Measurements from ENCODE around the gene CFHR4.
"Not testable (repeated sequence)": the region's sequence is repeated elsewhere in the genome, so short reads cannot be mapped to it uniquely, and the experiment has no call there.

CFHR4 gene

DNA sequence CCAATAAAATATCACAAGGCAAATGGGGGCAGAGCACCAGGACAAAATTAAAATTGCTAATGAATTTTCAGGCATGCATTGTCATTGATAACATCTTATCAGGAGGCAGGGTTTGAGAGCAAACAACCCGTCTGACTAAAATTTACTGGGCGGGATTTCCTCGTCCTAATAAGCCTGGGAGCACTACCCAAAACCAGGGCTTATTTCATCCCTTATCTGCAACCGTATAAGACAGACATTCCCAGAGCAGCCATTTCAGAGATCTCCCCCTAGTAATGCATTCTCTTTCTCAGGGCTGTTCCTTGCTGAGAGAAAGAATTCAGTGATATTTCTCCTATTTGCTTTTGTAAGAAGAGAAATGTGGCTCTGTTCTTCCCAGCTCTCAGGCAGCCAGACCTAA, 1.3 kb upstream of the CFHR4 start:
- not testable (repeated sequence) for H3K79me2 ChIP-seq (ENCODE audit: control insufficient read depth, insufficient read depth, low read length); H2AK5ac ChIP-seq (ENCODE audit: low read length); H3K18ac ChIP-seq (ENCODE audit: low read length); H3K23ac ChIP-seq (ENCODE audit: low read length); H3K4ac ChIP-seq (ENCODE audit: low read depth, low read length); H3K27me3 ChIP-seq (ENCODE audit: insufficient read depth, low read length, poor library complexity); H3K79me1 ChIP-seq (ENCODE audit: low read length); H3K9ac ChIP-seq (ENCODE audit: low read length); H2BK120ac ChIP-seq (ENCODE audit: low read depth, low read length); H3K4me3 ChIP-seq (ENCODE audit: low read length); H2BK15ac ChIP-seq (replicated peaks; ENCODE audit: low read depth); H3K27ac ChIP-seq (ENCODE audit: low read depth, low read length); H2BK5ac ChIP-seq (ENCODE audit: low read length); H4K5ac ChIP-seq (ENCODE audit: low read length); H3K56ac ChIP-seq (ENCODE audit: low read length); H3K36me3 ChIP-seq (ENCODE audit: control insufficient read depth, insufficient read depth, low read length); H4K8ac ChIP-seq (ENCODE audit: low read depth, low read length); H3K4me1 ChIP-seq (ENCODE audit: control insufficient read depth, low read depth, low read length); H3K4me2 ChIP-seq (ENCODE audit: low read length)
- DNase-seq, result peak; percentile 27
- WGBS (ENCODE audit: extremely low coverage, insufficient coverage, low lambda C conversion rate), result no CpG with 5 or more reads among the region's 4 CpGs

DNA sequence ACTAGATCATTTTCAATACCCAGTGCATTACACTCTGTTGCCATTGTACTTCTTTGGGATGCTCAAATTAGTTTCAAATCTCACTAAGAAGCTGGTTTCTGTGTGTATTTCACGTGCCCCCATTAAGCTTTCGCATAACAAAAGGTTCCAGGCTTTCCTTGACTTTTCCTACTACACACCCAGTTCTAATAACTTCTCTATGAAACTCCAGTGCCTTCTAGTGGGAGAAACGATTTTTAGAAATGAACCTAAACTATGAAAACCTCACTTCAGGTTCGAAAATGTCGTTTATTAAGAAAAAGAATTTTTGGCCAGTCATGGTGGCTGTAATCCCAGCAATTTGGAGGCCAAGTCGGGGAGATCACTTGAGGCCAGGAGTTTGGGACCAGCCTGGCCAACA, 2.8 kb downstream of the CFHR4 start:
- H3K56ac ChIP-seq (ENCODE audit: low read length), result no peak overlapping the region
- H3K4me1 ChIP-seq (ENCODE audit: control insufficient read depth, low read depth, low read length), result no peaks in the 10 kb centered on the region
- no peak overlapping the region for H2AK5ac ChIP-seq (ENCODE audit: low read length)
- no peak overlapping the region for H3K4me2 ChIP-seq (ENCODE audit: low read length)
- no peak for DNase-seq
- H2BK120ac ChIP-seq (ENCODE audit: low read depth, low read length), result no peak overlapping the region
- H3K36me3 ChIP-seq (ENCODE audit: control insufficient read depth, insufficient read depth, low read length), result no peaks in the 10 kb centered on the region
- H3K18ac ChIP-seq (ENCODE audit: low read length), result no peak overlapping the region
- no peak overlapping the region for H3K23ac ChIP-seq (ENCODE audit: low read length)
- H3K9ac ChIP-seq (ENCODE audit: low read length), result no peak overlapping the region
- no peak overlapping the region for H2BK15ac ChIP-seq (replicated peaks; ENCODE audit: low read depth)
- no peak overlapping the region for H4K5ac ChIP-seq (ENCODE audit: low read length)
- H2BK5ac ChIP-seq (ENCODE audit: low read length), result no peak overlapping the region
- no peak overlapping the region for H3K4me3 ChIP-seq (ENCODE audit: low read length)
- H3K79me1 ChIP-seq (ENCODE audit: low read length), result no peaks in the 10 kb centered on the region
- H3K4ac ChIP-seq (ENCODE audit: low read depth, low read length), result no peak overlapping the region
- H3K27ac ChIP-seq (ENCODE audit: low read depth, low read length), result no peak overlapping the region
- no peaks in the 10 kb centered on the region for H3K27me3 ChIP-seq (ENCODE audit: insufficient read depth, low read length, poor library complexity)
- no CpG with 5 or more reads among the region's 6 CpGs for WGBS (ENCODE audit: extremely low coverage, insufficient coverage, low lambda C conversion rate)
- no peaks in the 10 kb centered on the region for H3K79me2 ChIP-seq (ENCODE audit: control insufficient read depth, insufficient read depth, low read length)
- H4K8ac ChIP-seq (ENCODE audit: low read depth, low read length), result no peak overlapping the region

DNA sequence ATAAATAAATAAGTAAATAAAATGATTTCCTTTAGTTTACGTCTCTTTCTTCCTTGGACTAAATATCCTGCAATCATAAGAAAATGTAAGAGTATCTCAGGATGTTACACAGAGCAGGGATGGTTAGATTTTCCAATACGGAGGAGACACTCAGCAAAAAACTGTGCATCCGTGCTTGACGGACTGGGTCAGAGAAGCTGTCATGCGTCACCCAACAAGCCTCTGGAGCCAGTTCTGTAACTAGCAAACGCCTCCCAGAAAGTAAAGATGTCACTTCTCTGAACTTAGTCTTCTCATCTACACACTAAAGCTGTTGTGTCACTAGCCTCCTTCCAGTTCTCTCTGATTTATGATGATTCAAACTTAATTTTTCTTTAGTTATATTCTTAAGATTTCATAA, 3.4 kb downstream of the CFHR4 start:
- DNase-seq, result no peak
- Histone ChIP-seq H3K79me1 (ENCODE audit: low read length) (no peaks in the 10 kb centered on the region), H3K79me2 (ENCODE audit: control insufficient read depth, insufficient read depth, low read length) (no peaks in the 10 kb centered on the region), H3K18ac (ENCODE audit: low read length) (no peak overlapping the region), H4K8ac (ENCODE audit: low read depth, low read length) (no peak overlapping the region), H3K4me3 (ENCODE audit: low read length) (no peak overlapping the region), H3K4ac (ENCODE audit: low read depth, low read length) (no peak overlapping the region), H4K5ac (ENCODE audit: low read length) (no peak overlapping the region), H3K4me1 (ENCODE audit: control insufficient read depth, low read depth, low read length) (no peaks in the 10 kb centered on the region), H2AK5ac (ENCODE audit: low read length) (no peak overlapping the region), H3K23ac (ENCODE audit: low read length) (no peak overlapping the region), H2BK120ac (ENCODE audit: low read depth, low read length) (no peak overlapping the region), H2BK5ac (ENCODE audit: low read length) (no peak overlapping the region), H2BK15ac (replicated peaks; ENCODE audit: low read depth) (no peak overlapping the region), H3K27ac (ENCODE audit: low read depth, low read length) (no peak overlapping the region), H3K27me3 (ENCODE audit: insufficient read depth, low read length, poor library complexity) (no peaks in the 10 kb centered on the region), H3K56ac (ENCODE audit: low read length) (no peak overlapping the region), H3K36me3 (ENCODE audit: control insufficient read depth, insufficient read depth, low read length) (no peaks in the 10 kb centered on the region), H3K9ac (ENCODE audit: low read length) (no peak overlapping the region), H3K4me2 (ENCODE audit: low read length) (no peak overlapping the region)
- no CpG with 5 or more reads among the region's 6 CpGs for WGBS (ENCODE audit: extremely low coverage, insufficient coverage, low lambda C conversion rate)

DNA sequence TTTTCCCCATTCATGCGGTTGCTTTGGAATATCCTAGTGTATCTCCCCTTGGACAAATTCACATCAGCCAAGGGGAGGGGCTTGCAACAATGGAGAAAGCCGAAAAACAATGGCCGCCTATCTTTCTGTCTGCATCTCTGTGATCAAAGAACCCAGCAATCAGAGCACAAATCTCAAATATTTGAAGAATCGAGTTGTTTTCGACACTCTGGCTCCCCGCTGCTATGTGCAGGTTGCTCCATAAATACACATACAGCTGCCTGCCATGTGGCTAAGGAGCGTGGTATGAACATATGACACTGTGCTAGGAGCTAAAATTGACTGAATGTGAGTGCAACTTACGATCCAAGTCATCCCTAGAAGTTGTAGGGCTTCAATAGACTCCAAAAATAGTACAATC, 8.5 kb downstream of the CFHR4 start:
- no peak overlapping the region for H2BK120ac ChIP-seq (ENCODE audit: low read depth, low read length)
- H3K36me3 ChIP-seq (ENCODE audit: control insufficient read depth, insufficient read depth, low read length), result no peaks in the 10 kb centered on the region
- DNase-seq, result no peak
- H3K9ac ChIP-seq (ENCODE audit: low read length), result no peak overlapping the region
- H3K27ac ChIP-seq (ENCODE audit: low read depth, low read length), result no peak overlapping the region
- no peaks in the 10 kb centered on the region for H3K27me3 ChIP-seq (ENCODE audit: insufficient read depth, low read length, poor library complexity)
- H2BK15ac ChIP-seq (replicated peaks; ENCODE audit: low read depth), result no peak overlapping the region
- no peaks in the 10 kb centered on the region for H3K79me1 ChIP-seq (ENCODE audit: low read length)
- H2AK5ac ChIP-seq (ENCODE audit: low read length), result no peak overlapping the region
- no peak overlapping the region for H3K23ac ChIP-seq (ENCODE audit: low read length)
- no peak overlapping the region for H2BK5ac ChIP-seq (ENCODE audit: low read length)
- H3K4me2 ChIP-seq (ENCODE audit: low read length), result no peak overlapping the region
- no peak overlapping the region for H3K56ac ChIP-seq (ENCODE audit: low read length)
- H4K8ac ChIP-seq (ENCODE audit: low read depth, low read length), result no peak overlapping the region
- no peak overlapping the region for H3K18ac ChIP-seq (ENCODE audit: low read length)
- H3K4me1 ChIP-seq (ENCODE audit: control insufficient read depth, low read depth, low read length), result no peaks in the 10 kb centered on the region
- WGBS (ENCODE audit: extremely low coverage, insufficient coverage, low lambda C conversion rate), result no CpG with 5 or more reads among the region's 8 CpGs
- no peak overlapping the region for H4K5ac ChIP-seq (ENCODE audit: low read length)
- no peaks in the 10 kb centered on the region for H3K79me2 ChIP-seq (ENCODE audit: control insufficient read depth, insufficient read depth, low read length)
- no peak overlapping the region for H3K4ac ChIP-seq (ENCODE audit: low read depth, low read length)
- no peak overlapping the region for H3K4me3 ChIP-seq (ENCODE audit: low read length)

DNA sequence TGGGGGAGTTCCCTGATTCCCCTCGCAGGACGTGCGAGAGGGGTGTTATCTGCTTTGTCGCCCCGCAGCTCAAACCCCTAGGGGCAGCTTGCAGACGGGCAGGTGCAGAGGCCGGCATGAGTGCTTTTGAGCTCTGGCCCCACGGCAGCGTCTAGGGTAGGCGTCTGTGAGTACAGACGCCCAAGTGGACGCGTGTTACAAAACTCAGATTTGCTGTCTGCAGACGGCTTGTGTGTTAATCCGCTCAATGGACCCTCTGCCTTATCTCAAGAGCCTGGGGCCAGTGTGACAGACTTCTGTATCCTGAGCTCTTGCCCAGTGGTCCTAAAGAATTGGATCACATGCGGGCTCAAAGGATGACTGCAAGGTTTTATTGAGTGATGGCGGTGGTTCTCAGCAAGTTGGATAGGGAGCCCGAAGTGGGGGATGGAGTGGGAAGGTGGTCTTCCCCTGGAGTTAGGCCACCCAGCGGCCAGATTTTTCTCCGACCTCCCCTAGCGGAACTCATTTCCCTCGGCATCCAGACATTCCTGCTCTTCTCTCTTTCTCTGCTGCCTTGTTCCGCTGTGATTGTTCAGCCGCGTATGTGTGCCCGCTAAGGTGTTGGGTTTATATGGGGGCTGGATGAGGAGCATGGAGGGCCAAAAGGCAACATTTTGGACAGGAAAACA, 9.4 kb downstream of the CFHR4 start:
- no peaks in the 10 kb centered on the region for H3K4me1 ChIP-seq (ENCODE audit: control insufficient read depth, low read depth, low read length)
- no peak overlapping the region for H2AK5ac ChIP-seq (ENCODE audit: low read length)
- no peak overlapping the region for H3K27ac ChIP-seq (ENCODE audit: low read depth, low read length)
- H3K79me1 ChIP-seq (ENCODE audit: low read length), result no peaks in the 10 kb centered on the region
- H3K4ac ChIP-seq (ENCODE audit: low read depth, low read length), result no peak overlapping the region
- H2BK120ac ChIP-seq (ENCODE audit: low read depth, low read length), result no peak overlapping the region
- H2BK15ac ChIP-seq (replicated peaks; ENCODE audit: low read depth), result no peak overlapping the region
- no peak overlapping the region for H4K8ac ChIP-seq (ENCODE audit: low read depth, low read length)
- H3K9ac ChIP-seq (ENCODE audit: low read length), result no peak overlapping the region
- no peak overlapping the region for H3K56ac ChIP-seq (ENCODE audit: low read length)
- no peaks in the 10 kb centered on the region for H3K36me3 ChIP-seq (ENCODE audit: control insufficient read depth, insufficient read depth, low read length)
- DNase-seq, result peak; percentile 46
- WGBS (ENCODE audit: extremely low coverage, insufficient coverage, low lambda C conversion rate), result no CpG with 5 or more reads among the region's 26 CpGs
- no peak overlapping the region for H3K18ac ChIP-seq (ENCODE audit: low read length)
- H2BK5ac ChIP-seq (ENCODE audit: low read length), result no peak overlapping the region
- no peak overlapping the region for H3K23ac ChIP-seq (ENCODE audit: low read length)
- H3K79me2 ChIP-seq (ENCODE audit: control insufficient read depth, insufficient read depth, low read length), result no peaks in the 10 kb centered on the region
- H4K5ac ChIP-seq (ENCODE audit: low read length), result no peak overlapping the region
- no peak overlapping the region for H3K4me2 ChIP-seq (ENCODE audit: low read length)
- no peak overlapping the region for H3K4me3 ChIP-seq (ENCODE audit: low read length)
- H3K27me3 ChIP-seq (ENCODE audit: insufficient read depth, low read length, poor library complexity), result no peaks in the 10 kb centered on the region

DNA sequence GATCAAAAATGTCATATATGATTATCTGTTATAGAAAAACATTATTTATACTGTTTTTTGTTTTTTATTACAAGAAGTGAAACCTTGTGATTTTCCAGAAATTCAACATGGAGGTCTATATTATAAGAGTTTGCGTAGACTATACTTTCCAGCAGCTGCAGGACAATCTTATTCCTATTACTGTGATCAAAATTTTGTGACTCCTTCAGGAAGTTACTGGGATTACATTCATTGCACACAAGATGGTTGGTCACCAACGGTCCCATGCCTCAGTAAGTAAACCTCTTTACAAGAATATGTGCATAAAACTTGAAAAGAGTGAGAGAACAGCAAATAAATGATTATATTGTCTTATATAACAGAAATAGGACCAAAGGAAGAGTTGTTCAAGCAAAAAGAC, 14.5 kb downstream of the CFHR4 start:
- no CpG with 5 or more reads among the region's 2 CpGs for WGBS (ENCODE audit: extremely low coverage, insufficient coverage, low lambda C conversion rate)

More for the DNA sequence above, 14.5 kb downstream of the CFHR4 start:
- Histone ChIP-seq H3K9ac (ENCODE audit: low read length) (no peak overlapping the region), H4K8ac (ENCODE audit: low read depth, low read length) (no peak overlapping the region), H3K79me2 (ENCODE audit: control insufficient read depth, insufficient read depth, low read length) (no peaks in the 10 kb centered on the region), H3K27ac (ENCODE audit: low read depth, low read length) (no peak overlapping the region), H2BK5ac (ENCODE audit: low read length) (no peak overlapping the region), H3K4me2 (ENCODE audit: low read length) (no peak overlapping the region), H2AK5ac (ENCODE audit: low read length) (no peak overlapping the region), H3K79me1 (ENCODE audit: low read length) (no peaks in the 10 kb centered on the region), H3K27me3 (ENCODE audit: insufficient read depth, low read length, poor library complexity) (no peaks in the 10 kb centered on the region), H2BK120ac (ENCODE audit: low read depth, low read length) (no peak overlapping the region), H3K56ac (ENCODE audit: low read length) (no peak overlapping the region), H2BK15ac (replicated peaks; ENCODE audit: low read depth) (no peak overlapping the region), H3K23ac (ENCODE audit: low read length) (no peak overlapping the region), H4K5ac (ENCODE audit: low read length) (no peak overlapping the region), H3K4me1 (ENCODE audit: control insufficient read depth, low read depth, low read length) (no peaks in the 10 kb centered on the region), H3K4me3 (ENCODE audit: low read length) (no peak overlapping the region), H3K36me3 (ENCODE audit: control insufficient read depth, insufficient read depth, low read length) (no peaks in the 10 kb centered on the region), H3K18ac (ENCODE audit: low read length) (no peak overlapping the region), H3K4ac (ENCODE audit: low read depth, low read length) (no peak overlapping the region)
- DNase-seq, result no peak
